Neural cell (in vitro differentiated cells): ENCODE measurements around the gene INSR. TPM values are rescaled to one million over a fixed set of nuclear protein-coding genes. Genes with fewer than 3 reads are reported as not detected.

ENCODE experiments used
- H2AFZ ChIP-seq: fragments of 200-600, 300-800 bp; sonication (generic), shearing (Covaris generic); 2 replicates; pipeline ENCODE4 v1.6.0; 2014; ENCODE audit warnings: low read depth, mild to moderate bottlenecking, antibody characterized with exemption, low read length, moderate library complexity
- H3F3A ChIP-seq: fragments of 200-600 bp; shearing (Covaris generic); 2 replicates; pipeline ENCODE4 v1.6.1; 2016; ENCODE audit warnings: mild to moderate bottlenecking, moderate library complexity, mixed read lengths, antibody characterized with exemption, low read length; ENCODE audit not compliant: insufficient read depth, poor library complexity, severe bottlenecking
- H3K27ac ChIP-seq: fragments of 200-600, 300-800 bp; sonication (generic), shearing (Covaris generic); 2 replicates; pipeline ENCODE4 v1.5.1; 2014; ENCODE audit warnings: mild to moderate bottlenecking, low read length, moderate library complexity
- H3K27me3 ChIP-seq: fragments of 300-800, 200-600 bp; sonication (generic), shearing (Covaris generic); 2 replicates; pipeline ENCODE4 v1.6.0; 2014; ENCODE audit warnings: mild to moderate bottlenecking, low read depth, low read length, moderate library complexity; ENCODE audit not compliant: insufficient read depth
- H3K36me3 ChIP-seq: fragments of 300-800, 200-600 bp; sonication (generic), shearing (Covaris generic); 2 replicates; pipeline ENCODE4 v1.5.1; 2014; ENCODE audit warnings: mild to moderate bottlenecking, antibody characterized with exemption, low read length, moderate library complexity; ENCODE audit not compliant: insufficient read depth
- H3K4me2 ChIP-seq: fragments of 300-800, 200-600 bp; sonication (generic), shearing (Covaris generic); 2 replicates; pipeline ENCODE4 v1.6.0; 2014; ENCODE audit warnings: mild to moderate bottlenecking, low read length
- H3K4me3 ChIP-seq: fragments of 300-800, 200-600 bp; sonication (generic), shearing (Covaris generic); 2 replicates; pipeline ENCODE4 v1.5.1; 2014; ENCODE audit warnings: mild to moderate bottlenecking, low read length, moderate library complexity
- H3K79me2 ChIP-seq: fragments of 200-600 bp; shearing (Covaris generic); replicated peaks from 2 replicates; pipeline ENCODE4 v1.6.0; 2014; ENCODE audit warnings: mild to moderate bottlenecking, low read length, moderate library complexity; ENCODE audit not compliant: insufficient read depth
- H3K9ac ChIP-seq: fragments of 300-800, 200-600 bp; sonication (generic), shearing (Covaris generic); 2 replicates; pipeline ENCODE4 v1.6.1; 2016; ENCODE audit warnings: mild to moderate bottlenecking, low read length, mixed read lengths
- H3K9me2 ChIP-seq: fragments of 200-600 bp; shearing (Covaris generic); 2 replicates; pipeline ENCODE4 v1.6.1; 2016; ENCODE audit warnings: mild to moderate bottlenecking, low read length, mixed read lengths; ENCODE audit not compliant: insufficient read depth
- H3K9me3 ChIP-seq: fragments of 200-600, 300-800 bp; sonication (generic), shearing (Covaris generic); 2 replicates; pipeline ENCODE4 v1.6.1; 2016; ENCODE audit warnings: mild to moderate bottlenecking, mixed run types, low read length, moderate library complexity, mixed read lengths
- H4K20me1 ChIP-seq: fragments of 200-600 bp; shearing (Covaris generic); 2 replicates; pipeline ENCODE4 v1.6.1; 2016; ENCODE audit warnings: mild to moderate bottlenecking, mixed run types; ENCODE audit not compliant: insufficient read depth
- EP300 ChIP-seq: fragments of 450-650 bp; conservative IDR thresholded peaks from 2 replicates; pipeline ENCODE4 v1.6.1; 2014; ENCODE audit warnings: antibody characterized with exemption, mild to moderate bottlenecking, moderate library complexity; ENCODE audit not compliant: poor library complexity, severe bottlenecking
- EZH2 ChIP-seq: fragments of 200-600, 300-800 bp; shearing (Covaris generic), sonication (generic); IDR thresholded peaks from 2 replicates; pipeline ENCODE4 v1.6.1; 2014; ENCODE audit warnings: antibody characterized with exemption, low read length, borderline replicate concordance, mild to moderate bottlenecking; ENCODE audit not compliant: insufficient read depth, poor library complexity, severe bottlenecking
- MXI1 ChIP-seq: fragments of 450-650 bp; conservative IDR thresholded peaks from 2 replicates; pipeline ENCODE4 v1.6.1; 2014; ENCODE audit warnings: antibody characterized with exemption, mild to moderate bottlenecking; ENCODE audit not compliant: poor library complexity, severe bottlenecking
- POLR2AphosphoS5 ChIP-seq: IDR thresholded peaks from 2 replicates; pipeline ENCODE4 v1.6.1; 2012
- RAD21 ChIP-seq: fragments of 450-650 bp; conservative IDR thresholded peaks from 2 replicates; pipeline ENCODE4 v1.6.1; 2014; ENCODE audit warnings: antibody characterized with exemption, mild to moderate bottlenecking, moderate library complexity
- REST ChIP-seq: IDR thresholded peaks from 2 replicates; pipeline ENCODE4 v1.6.1; 2012; ENCODE audit warnings: borderline replicate concordance
- SMC3 ChIP-seq: fragments of 450-650 bp; conservative IDR thresholded peaks from 2 replicates; pipeline ENCODE4 v1.6.1; 2014; ENCODE audit warnings: antibody characterized with exemption, mild to moderate bottlenecking, moderate library complexity; ENCODE audit not compliant: poor library complexity
- TAF1 ChIP-seq: IDR thresholded peaks from 2 replicates; pipeline ENCODE4 v1.6.1; 2012; ENCODE audit warnings: low read depth
- polyA plus RNA-seq: library from polyadenylated mRNA; depleted of rRNA; stranded (reverse); fragments of >200 nt; gene quantifications from 2 replicates; pipeline ENCODE4 v1.2.3, GENCODE V29; 2014
- TF ChIP-seq, protein P1 (sequence below): fragments of 450-650 bp; IDR thresholded peaks from 2 replicates; pipeline ENCODE4 v1.5.1; 2014; ENCODE audit warnings: antibody characterized with exemption, mild to moderate bottlenecking, moderate library complexity; ENCODE audit not compliant: poor library complexity, severe bottlenecking

INSR gene
- polyA plus RNA-seq, 1 donor from 2014 or later, result 16.0 TPM

DNA sequence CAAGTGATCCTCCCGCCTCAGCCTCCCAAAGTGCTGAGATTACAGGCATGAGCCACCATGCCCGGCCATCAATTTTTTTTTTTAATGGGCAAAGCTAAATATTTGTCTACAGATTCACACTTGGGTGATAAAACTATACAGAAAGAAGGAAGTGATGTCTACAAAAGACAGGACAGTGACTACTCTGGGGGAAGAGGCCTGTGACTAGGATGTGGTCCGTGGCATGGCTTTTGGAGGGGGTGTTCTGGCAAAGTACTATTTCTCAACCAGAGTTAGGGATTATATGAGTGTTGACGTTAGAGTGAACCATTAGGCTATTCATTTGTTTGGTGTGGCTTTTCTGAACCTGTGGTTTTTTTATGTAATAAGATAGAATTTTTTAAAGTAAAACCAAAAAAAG is 42.7 kb downstream of the INSR start:
- Histone ChIP-seq H3F3A (no peaks in the 10 kb centered on the region), H4K20me1 (no peaks in the 10 kb centered on the region), H3K9ac (no peak overlapping the region), H3K9me2 (no peaks in the 10 kb centered on the region), H3K27ac (no peak overlapping the region), H3K4me2 (no peak overlapping the region), H3K4me3 (no peak overlapping the region), H3K27me3 (no peaks in the 10 kb centered on the region), H2AFZ (no peak overlapping the region), H3K9me3 (no peaks in the 10 kb centered on the region), H3K79me2 (no peaks in the 10 kb centered on the region), H3K36me3 (no peaks in the 10 kb centered on the region)
- TF ChIP-seq REST (no peak), TAF1 (no peak), EZH2 (no peak), POLR2AphosphoS5 (no peak)
- TF ChIP-seq, protein P1, sequence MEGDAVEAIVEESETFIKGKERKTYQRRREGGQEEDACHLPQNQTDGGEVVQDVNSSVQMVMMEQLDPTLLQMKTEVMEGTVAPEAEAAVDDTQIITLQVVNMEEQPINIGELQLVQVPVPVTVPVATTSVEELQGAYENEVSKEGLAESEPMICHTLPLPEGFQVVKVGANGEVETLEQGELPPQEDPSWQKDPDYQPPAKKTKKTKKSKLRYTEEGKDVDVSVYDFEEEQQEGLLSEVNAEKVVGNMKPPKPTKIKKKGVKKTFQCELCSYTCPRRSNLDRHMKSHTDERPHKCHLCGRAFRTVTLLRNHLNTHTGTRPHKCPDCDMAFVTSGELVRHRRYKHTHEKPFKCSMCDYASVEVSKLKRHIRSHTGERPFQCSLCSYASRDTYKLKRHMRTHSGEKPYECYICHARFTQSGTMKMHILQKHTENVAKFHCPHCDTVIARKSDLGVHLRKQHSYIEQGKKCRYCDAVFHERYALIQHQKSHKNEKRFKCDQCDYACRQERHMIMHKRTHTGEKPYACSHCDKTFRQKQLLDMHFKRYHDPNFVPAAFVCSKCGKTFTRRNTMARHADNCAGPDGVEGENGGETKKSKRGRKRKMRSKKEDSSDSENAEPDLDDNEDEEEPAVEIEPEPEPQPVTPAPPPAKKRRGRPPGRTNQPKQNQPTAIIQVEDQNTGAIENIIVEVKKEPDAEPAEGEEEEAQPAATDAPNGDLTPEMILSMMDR, result no peak

GRCh38 chr19:7250951-7251350 is 43.3 kb downstream of the INSR start:
- Histone ChIP-seq H3K36me3 (no peaks in the 10 kb centered on the region), H3K79me2 (no peaks in the 10 kb centered on the region), H3K9me3 (no peaks in the 10 kb centered on the region), H3K27me3 (no peaks in the 10 kb centered on the region), H4K20me1 (no peaks in the 10 kb centered on the region), H3K9ac (no peak overlapping the region), H3F3A (no peaks in the 10 kb centered on the region), H2AFZ (no peak overlapping the region), H3K27ac (no peak overlapping the region), H3K9me2 (no peaks in the 10 kb centered on the region), H3K4me2 (no peak overlapping the region), H3K4me3 (no peak overlapping the region)
- TF ChIP-seq, protein P1, result no peak
- no peak for TF ChIP-seq RAD21
- no peak for TF ChIP-seq EP300
- no peak for TF ChIP-seq POLR2AphosphoS5
- TF ChIP-seq TAF1, result no peak
- no peak for TF ChIP-seq SMC3
- TF ChIP-seq REST, result no peak
- no peak for TF ChIP-seq MXI1
- TF ChIP-seq EZH2, result no peak
